GM12875 (cell line): ENCODE results near the gene ELAVL1.

Experiments used
- H3K4me3 ChIP-seq: one replicate; pipeline ENCODE4 v1.5.1; 2011; ENCODE audit warnings: low read depth, low read length, control low read depth
- TF ChIP-seq, protein P1 (sequence below): IDR thresholded peaks from 2 replicates; pipeline ENCODE4 v1.5.1; 2011; ENCODE audit warnings: low read depth, mild to moderate bottlenecking, control low read depth, inconsistent platforms, low read length, moderate library complexity, borderline replicate concordance; ENCODE audit not compliant: insufficient read depth

The ELAVL1 gene

DNA sequence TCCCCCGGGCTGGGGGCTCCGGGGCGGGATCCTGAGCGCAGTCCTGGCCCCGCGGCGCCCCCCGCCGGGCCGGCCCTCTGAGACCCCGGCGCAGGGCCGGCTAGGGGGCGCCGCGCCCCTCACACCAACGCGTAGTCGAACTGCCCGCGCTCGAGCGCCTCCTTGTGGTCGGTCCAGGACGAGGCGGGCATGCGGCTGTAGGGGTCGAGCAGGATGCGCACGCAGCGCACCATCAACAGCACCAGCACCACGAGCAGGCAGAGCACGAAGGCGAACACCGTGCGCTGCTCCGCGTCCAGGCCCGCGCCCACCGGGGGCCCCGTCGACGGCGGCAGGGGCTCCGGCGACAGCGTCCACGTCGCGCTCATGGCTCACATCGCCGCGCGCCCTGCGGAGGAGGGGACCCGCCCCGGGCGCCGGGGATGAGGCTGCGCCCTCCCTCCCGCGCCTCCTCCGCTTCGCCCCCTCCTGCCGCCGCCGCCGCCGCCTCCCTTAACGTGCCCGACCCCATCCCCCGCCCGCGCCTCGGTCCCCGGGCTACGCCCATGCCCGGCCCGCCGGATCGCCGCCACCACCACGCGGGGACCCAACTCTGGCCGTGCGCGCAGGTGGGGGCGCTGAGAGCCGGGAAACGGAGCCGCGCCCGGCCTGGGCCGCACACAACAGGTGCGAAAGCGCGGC is 80.1 kb downstream of the ELAVL1 start:
- TF ChIP-seq, protein P1, sequence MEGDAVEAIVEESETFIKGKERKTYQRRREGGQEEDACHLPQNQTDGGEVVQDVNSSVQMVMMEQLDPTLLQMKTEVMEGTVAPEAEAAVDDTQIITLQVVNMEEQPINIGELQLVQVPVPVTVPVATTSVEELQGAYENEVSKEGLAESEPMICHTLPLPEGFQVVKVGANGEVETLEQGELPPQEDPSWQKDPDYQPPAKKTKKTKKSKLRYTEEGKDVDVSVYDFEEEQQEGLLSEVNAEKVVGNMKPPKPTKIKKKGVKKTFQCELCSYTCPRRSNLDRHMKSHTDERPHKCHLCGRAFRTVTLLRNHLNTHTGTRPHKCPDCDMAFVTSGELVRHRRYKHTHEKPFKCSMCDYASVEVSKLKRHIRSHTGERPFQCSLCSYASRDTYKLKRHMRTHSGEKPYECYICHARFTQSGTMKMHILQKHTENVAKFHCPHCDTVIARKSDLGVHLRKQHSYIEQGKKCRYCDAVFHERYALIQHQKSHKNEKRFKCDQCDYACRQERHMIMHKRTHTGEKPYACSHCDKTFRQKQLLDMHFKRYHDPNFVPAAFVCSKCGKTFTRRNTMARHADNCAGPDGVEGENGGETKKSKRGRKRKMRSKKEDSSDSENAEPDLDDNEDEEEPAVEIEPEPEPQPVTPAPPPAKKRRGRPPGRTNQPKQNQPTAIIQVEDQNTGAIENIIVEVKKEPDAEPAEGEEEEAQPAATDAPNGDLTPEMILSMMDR: peak; percentile 97
- H3K4me3 ChIP-seq: no peak overlapping the region

DNA sequence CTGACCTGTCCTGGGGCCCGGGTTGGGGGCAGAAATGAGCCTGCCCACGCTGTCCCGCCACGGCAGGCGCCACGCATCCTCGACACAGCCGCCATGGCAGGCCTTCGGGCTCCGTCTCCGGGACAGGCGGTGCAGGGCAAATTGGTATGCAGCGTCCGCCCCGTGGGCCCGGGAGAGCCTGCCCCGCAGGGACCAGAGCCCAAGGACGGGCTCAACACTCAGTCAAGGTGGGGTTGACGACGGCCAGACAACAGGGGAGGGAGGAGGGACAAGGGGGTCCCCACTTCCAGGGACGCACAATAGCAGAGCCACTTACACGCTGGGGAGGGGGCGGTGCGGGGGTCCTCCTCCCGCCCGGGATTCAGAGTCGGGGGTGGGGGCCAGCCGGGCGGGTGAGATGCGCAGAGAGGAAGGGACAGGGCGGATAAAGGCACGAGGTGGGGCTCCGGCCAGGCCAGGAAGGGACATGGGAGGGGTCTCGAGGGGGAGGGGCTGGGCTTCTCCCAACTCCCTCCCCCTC is 80.7 kb downstream of the ELAVL1 start:
- TF ChIP-seq, protein P1: no peak
- H3K4me3 ChIP-seq: no peak overlapping the region

DNA sequence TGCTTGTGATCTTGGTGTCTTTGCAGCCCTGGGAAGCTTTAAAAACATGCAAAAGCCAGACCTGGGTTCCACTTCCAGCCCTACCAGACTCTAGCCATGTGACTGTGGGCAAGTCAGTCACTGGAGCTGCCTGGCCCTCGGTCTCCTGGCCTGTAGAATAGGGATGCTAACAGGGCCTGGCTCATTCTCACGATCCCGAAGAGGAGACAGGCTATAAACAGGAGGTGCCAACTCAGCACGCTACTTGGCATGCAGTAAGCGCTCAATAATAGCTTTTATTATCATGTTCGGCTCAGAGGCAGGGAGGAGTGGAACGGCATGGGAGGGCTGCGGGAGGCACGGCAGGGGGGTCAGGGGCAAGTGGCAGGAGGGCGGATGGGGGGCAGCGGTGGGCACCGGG is 81.2 kb downstream of the ELAVL1 start:
- TF ChIP-seq, protein P1: no peak

DNA sequence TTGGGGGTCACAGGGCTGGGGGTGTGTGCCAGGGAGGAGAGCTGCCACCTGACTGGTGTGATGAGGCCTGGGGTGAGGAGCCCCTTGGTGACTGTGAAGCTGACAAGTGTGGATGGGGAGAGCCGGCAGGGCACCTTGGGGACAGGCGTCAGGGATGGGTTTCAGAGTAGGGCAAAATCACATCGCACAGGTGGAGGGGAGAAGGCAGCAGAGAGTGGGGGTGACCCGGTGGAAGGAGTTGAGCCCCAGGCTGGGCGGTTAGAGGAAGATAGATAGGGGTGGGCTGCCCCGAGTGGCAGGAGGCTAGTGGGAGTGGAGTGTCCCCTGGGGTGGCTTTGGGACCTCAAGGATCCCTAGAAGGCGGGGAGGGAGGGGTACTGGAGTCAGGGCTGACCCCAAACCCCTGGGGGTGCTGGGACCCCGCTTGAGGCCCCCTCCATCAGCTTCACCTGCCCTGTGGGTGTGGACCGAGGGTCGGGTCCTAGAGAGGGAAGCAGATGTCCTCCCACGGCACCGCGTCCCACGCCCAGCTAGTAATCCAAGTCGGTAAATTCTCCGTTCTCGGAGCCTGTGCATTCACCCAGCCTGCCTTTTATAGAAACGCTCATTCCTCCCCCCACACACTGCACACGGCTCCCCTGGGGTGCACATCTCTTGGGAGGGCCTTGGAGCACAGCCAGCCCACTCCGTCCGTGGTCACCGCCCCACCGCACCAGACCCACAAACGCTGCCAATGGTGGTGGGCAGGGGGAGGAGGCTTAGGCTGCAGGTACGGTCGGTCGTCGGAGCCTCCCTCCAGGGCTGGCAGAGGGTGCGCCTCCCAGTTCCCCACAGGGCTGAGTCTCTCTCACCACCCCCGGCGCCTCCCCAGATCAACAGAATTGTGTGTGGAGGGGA is 81.9 kb downstream of the ELAVL1 start:
- H3K4me3 ChIP-seq: no peak overlapping the region
- TF ChIP-seq, protein P1: no peak

More for the DNA sequence above, 81.2 kb downstream of the ELAVL1 start:
- no peak overlapping the region for H3K4me3 ChIP-seq

DNA sequence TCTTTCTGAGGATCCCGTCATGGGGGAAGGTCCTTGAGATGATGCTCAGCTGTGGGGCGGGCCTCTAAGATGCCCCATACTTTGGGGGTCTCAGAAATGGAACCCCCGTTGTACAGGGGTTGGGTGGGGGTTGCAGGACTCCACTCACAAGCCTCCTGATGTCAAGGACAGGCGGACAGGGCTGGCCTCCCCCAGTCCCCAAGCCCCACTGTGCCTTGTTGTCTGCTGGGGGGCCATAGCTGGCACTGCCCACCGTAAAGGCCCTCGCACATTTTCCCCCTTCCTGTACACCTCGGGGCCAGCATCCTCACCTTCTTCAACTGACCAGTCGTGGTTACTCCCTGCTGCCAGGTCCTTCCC is 82.6 kb downstream of the ELAVL1 start:
- TF ChIP-seq, protein P1: no peak
- no peak overlapping the region for H3K4me3 ChIP-seq

DNA sequence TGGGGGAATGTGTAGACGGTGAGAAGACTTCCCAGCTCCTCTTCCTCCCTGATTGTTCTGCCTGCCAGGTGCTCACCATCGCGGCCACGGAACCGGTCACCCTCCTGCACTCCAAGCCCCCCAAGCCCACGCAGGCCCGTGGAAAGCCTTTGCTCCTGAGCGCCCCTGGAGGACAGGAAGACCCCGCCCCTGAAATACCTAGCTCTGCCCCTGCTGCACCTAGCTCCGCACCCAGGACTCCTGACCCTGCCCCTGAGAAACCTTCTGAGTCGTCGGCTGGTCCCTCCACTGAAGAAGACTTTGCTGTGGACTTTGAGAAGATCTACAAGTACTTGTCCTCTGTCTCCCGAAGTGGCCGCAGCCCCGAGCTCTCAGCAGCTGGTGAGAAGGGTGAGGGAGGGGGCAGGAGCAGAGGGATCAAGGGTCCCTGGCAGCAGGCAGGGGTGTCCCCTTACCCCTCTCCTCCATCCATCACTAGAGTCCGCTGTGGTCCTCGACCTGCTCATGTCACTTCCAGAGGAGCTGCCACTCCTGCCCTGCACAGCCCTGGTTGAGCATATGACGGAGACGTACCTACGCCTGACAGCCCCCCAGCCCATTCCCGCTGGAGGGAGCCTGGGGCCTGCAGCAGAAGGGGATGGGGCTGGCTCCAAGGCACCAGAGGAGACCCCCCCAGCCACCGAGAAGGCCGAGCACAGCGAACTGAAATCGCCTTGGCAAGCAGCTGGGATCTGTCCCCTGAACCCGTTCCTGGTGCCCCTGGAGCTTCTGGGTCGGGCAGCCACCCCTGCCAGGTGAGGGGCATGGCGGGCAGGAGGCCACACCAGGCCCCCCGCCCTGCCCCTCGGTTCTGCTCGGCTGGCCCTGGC is 83.2 kb downstream of the ELAVL1 start:
- TF ChIP-seq, protein P1: no peak
- H3K4me3 ChIP-seq: no peak overlapping the region
